IPS-11a (cell line): ENCODE measurements around the gene HHEX.
A peak's percentile ranks its signal among the peaks of the same experiment; 100 is the strongest.
"Not testable (repeated sequence)": the region's sequence is repeated elsewhere in the genome, so short reads cannot be mapped to it uniquely, and the experiment has no call there.

ENCODE experiments used
- H3K4me3 ChIP-seq: one replicate; pipeline ENCODE4 v1.5.1; 2013; ENCODE audit warnings: low read depth, low read length, control low read depth

HHEX gene

GRCh38 chr10:92689663-92690210 lies at the start of gene HHEX:
Gene HHEX (plus strand): TSS chr10:92689955. CDS start chr10:92689987, 32 bp downstream.
- H3K4me3 ChIP-seq = peak within 1 kb of the TSS; percentile 37

- H3K4me3 ChIP-seq = no peak overlapping the region
Observed at GRCh38 chr10:92640107-92640506, 49.6 kb upstream of the HHEX start.

- H3K4me3 ChIP-seq = no peak overlapping the region
Observed at GRCh38 chr10:92641492-92641891, 48.3 kb upstream of the HHEX start.

- no peak overlapping the region for H3K4me3 ChIP-seq
Observed at GRCh38 chr10:92644921-92645320, 44.8 kb upstream of the HHEX start.

GRCh38 chr10:92650864-92651263 lies 38.9 kb upstream of the HHEX start:
- not testable (repeated sequence) for H3K4me3 ChIP-seq

GRCh38 chr10:92655426-92655825 lies 34.3 kb upstream of the HHEX start:
- no peak overlapping the region for H3K4me3 ChIP-seq

GRCh38 chr10:92656266-92656961 lies 33.3 kb upstream of the HHEX start:
- H3K4me3 ChIP-seq = no peak overlapping the region

- no peak overlapping the region for H3K4me3 ChIP-seq
Observed at GRCh38 chr10:92657024-92657423, 32.7 kb upstream of the HHEX start.

- no peak overlapping the region for H3K4me3 ChIP-seq
Observed at GRCh38 chr10:92662848-92663247, 26.9 kb upstream of the HHEX start.

GRCh38 chr10:92664322-92664721 lies 25.4 kb upstream of the HHEX start:
- H3K4me3 ChIP-seq = no peak overlapping the region

- H3K4me3 ChIP-seq = no peak overlapping the region
Observed at GRCh38 chr10:92667078-92667477, 22.7 kb upstream of the HHEX start.

- H3K4me3 ChIP-seq = no peak overlapping the region
Observed at GRCh38 chr10:92677708-92678107, 12.0 kb upstream of the HHEX start.

- H3K4me3 ChIP-seq = no peak overlapping the region
Observed at GRCh38 chr10:92678206-92678605, 11.5 kb upstream of the HHEX start.

- no peak overlapping the region for H3K4me3 ChIP-seq
Observed at GRCh38 chr10:92681306-92681834, 8.4 kb upstream of the HHEX start.

GRCh38 chr10:92688573-92688926 lies 1.2 kb upstream of the HHEX start:
- peak overlapping the region; percentile 30 for H3K4me3 ChIP-seq

GRCh38 chr10:92688927-92689662 lies 660 bp upstream of the HHEX start:
- peak overlapping the region; percentile 30 for H3K4me3 ChIP-seq

GRCh38 chr10:92690211-92690914 lies 608 bp downstream of the HHEX start:
- H3K4me3 ChIP-seq = peak overlapping the region; percentile 37

GRCh38 chr10:92690915-92691590 lies 1.3 kb downstream of the HHEX start:
- peak overlapping the region; percentile 37 for H3K4me3 ChIP-seq

GRCh38 chr10:92691591-92692079 lies 1.9 kb downstream of the HHEX start:
- H3K4me3 ChIP-seq = peak overlapping the region; percentile 10

GRCh38 chr10:92692080-92692671 lies 2.4 kb downstream of the HHEX start:
- H3K4me3 ChIP-seq = no peak overlapping the region
